DOHH2 (cell line): ENCODE data around the gene SLC25A28.

ENCODE experiments used
- H3F3A ChIP-seq: fragments of 200-600 bp; sonication (generic), shearing (Covaris generic); 2 replicates; pipeline ENCODE4 v1.6.0; 2016; ENCODE audit warnings: antibody characterized with exemption, mild to moderate bottlenecking; ENCODE audit not compliant: control insufficient read depth, insufficient read depth
- H3K27ac ChIP-seq: fragments of 200-600 bp; sonication (generic); 2 replicates; pipeline ENCODE4 v1.5.1; 2014; ENCODE audit warnings: low read depth, mild to moderate bottlenecking, low read length, moderate library complexity
- H3K27me3 ChIP-seq: fragments of 200-600 bp; sonication (generic); 2 replicates; pipeline ENCODE4 v1.6.1; 2014; ENCODE audit warnings: mild to moderate bottlenecking, low read length, mixed read lengths; ENCODE audit not compliant: control insufficient read depth
- H3K36me3 ChIP-seq: fragments of 200-600 bp; sonication (generic); 2 replicates; pipeline ENCODE4 v1.6.1; 2014; ENCODE audit warnings: mild to moderate bottlenecking, low read length, moderate library complexity, mixed read lengths; ENCODE audit not compliant: control insufficient read depth
- H3K4me1 ChIP-seq: fragments of 200-600 bp; sonication (generic); 2 replicates; pipeline ENCODE4 v1.6.1; 2014; ENCODE audit warnings: mild to moderate bottlenecking, low read length, mixed read lengths; ENCODE audit not compliant: control insufficient read depth
- H3K4me2 ChIP-seq: fragments of 200-600 bp; sonication (generic); 2 replicates; pipeline ENCODE4 v1.6.0; 2014; ENCODE audit warnings: mild to moderate bottlenecking, low read length, moderate library complexity
- H3K4me3 ChIP-seq: fragments of 200-600 bp; sonication (generic); 2 replicates; pipeline ENCODE4 v1.5.1; 2014; ENCODE audit warnings: mild to moderate bottlenecking, low read length, mixed read lengths
- H3K79me2 ChIP-seq: fragments of 200-600 bp; sonication (generic); 2 replicates; pipeline ENCODE4 v1.6.1; 2014; ENCODE audit warnings: mild to moderate bottlenecking, low read length, mixed read lengths; ENCODE audit not compliant: control insufficient read depth
- H3K9me2 ChIP-seq: fragments of 200-600 bp; sonication (generic); replicated peaks from 2 replicates; pipeline ENCODE4 v1.6.1; 2014; ENCODE audit warnings: mild to moderate bottlenecking, low read length, mixed read lengths; ENCODE audit not compliant: control insufficient read depth
- H3K9me3 ChIP-seq: fragments of 200-600 bp; sonication (generic); 2 replicates; pipeline ENCODE4 v1.6.1; 2014; ENCODE audit warnings: antibody characterized with exemption, low read length, mixed read lengths; ENCODE audit not compliant: control insufficient read depth, insufficient read depth
- H4K20me1 ChIP-seq: fragments of 200-600 bp; sonication (generic); 2 replicates; pipeline ENCODE4 v1.6.0; 2014; ENCODE audit warnings: low read depth, mild to moderate bottlenecking, antibody characterized with exemption, low read length, moderate library complexity; ENCODE audit not compliant: control insufficient read depth, insufficient read depth
- EZH2phosphoT487 ChIP-seq: fragments of 200-600 bp; sonication (generic); IDR thresholded peaks from 2 replicates; pipeline ENCODE4 v1.6.1; 2017; ENCODE audit warnings: borderline replicate concordance, mild to moderate bottlenecking, antibody characterized with exemption, low read length, moderate library complexity, mixed read lengths
- TF ChIP-seq, protein P1 (sequence below): fragments of 200-600 bp; sonication (generic); IDR thresholded peaks from one replicate; pipeline ENCODE4 v1.5.1; 2014; ENCODE audit warnings: antibody characterized with exemption, mild to moderate bottlenecking, low read depth, low read length; ENCODE audit not compliant: poor library complexity, severe bottlenecking

SLC25A28 gene

DNA sequence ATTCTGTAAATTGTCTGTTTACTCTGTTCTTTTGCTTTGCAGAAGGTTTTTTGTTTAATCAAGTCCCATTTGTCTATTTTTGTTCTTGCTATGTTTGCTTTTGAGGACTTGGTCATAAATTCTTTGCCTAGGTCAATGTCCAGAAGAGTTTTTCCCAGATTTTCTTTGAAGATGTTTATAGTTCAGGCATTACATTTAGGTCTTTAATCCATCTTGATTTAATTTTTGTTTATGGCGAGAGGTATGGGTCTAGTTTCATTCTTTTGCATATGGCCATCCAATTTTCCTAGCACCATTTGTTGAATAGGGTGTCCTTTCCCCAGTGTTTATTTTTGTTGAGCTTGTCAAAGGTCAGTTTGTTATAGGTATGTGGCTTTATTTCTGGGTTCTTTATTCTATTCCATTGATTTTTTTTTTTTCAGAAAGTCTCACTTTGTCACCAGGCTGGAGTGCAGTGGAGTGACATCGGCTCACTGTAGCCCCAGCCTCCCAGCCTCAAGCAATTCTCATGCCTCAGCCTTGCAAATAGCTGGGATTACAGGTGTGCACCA, 27.4 kb upstream of the SLC25A28 start:
- H3K4me2 ChIP-seq = no peak overlapping the region

DNA sequence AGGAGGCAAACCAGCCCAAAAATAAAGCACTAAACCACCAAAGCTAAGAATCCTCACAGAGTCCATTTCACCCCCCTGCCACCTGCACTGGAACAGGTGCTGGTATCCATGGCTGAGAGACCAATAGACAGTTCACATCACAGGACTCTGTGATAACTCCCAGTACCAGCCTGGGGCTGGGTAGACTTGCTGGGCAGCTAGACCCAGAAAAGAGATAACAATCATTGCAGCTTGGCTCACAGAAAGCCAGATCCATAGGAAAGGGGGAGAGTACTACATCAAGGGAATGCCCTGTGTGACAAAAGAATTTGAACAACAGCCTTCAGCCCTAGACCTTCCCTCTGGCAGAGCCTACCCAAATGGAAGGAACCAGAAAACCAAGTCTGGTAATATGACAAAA, 13.6 kb upstream of the SLC25A28 start:
- TF ChIP-seq, protein P1, sequence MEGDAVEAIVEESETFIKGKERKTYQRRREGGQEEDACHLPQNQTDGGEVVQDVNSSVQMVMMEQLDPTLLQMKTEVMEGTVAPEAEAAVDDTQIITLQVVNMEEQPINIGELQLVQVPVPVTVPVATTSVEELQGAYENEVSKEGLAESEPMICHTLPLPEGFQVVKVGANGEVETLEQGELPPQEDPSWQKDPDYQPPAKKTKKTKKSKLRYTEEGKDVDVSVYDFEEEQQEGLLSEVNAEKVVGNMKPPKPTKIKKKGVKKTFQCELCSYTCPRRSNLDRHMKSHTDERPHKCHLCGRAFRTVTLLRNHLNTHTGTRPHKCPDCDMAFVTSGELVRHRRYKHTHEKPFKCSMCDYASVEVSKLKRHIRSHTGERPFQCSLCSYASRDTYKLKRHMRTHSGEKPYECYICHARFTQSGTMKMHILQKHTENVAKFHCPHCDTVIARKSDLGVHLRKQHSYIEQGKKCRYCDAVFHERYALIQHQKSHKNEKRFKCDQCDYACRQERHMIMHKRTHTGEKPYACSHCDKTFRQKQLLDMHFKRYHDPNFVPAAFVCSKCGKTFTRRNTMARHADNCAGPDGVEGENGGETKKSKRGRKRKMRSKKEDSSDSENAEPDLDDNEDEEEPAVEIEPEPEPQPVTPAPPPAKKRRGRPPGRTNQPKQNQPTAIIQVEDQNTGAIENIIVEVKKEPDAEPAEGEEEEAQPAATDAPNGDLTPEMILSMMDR = no peak
- TF ChIP-seq EZH2phosphoT487 = no peak
- Histone ChIP-seq H3K4me1 (no peaks in the 10 kb centered on the region), H3K27me3 (0 out of 2 replicates have a peak, but pooled peaks cover 3% of the 10 kb centered on the region), H3F3A (no peaks in the 10 kb centered on the region), H3K79me2 (no peaks in the 10 kb centered on the region), H3K4me3 (no peak overlapping the region), H3K4me2 (no peak overlapping the region), H3K9me2 (no peaks in the 10 kb centered on the region), H3K27ac (no peak overlapping the region), H4K20me1 (no peaks in the 10 kb centered on the region), H3K36me3 (no peaks in the 10 kb centered on the region), H3K9me3 (no peaks in the 10 kb centered on the region)

More for the DNA sequence above, 27.4 kb upstream of the SLC25A28 start:
- Histone ChIP-seq H3K27me3 (peaks cover 15% of the 10 kb centered on the region), H3K36me3 (no peaks in the 10 kb centered on the region), H3K9me3 (no peaks in the 10 kb centered on the region), H3K9me2 (no peaks in the 10 kb centered on the region), H3F3A (no peaks in the 10 kb centered on the region), H3K4me1 (no peaks in the 10 kb centered on the region), H3K4me3 (no peak overlapping the region), H3K27ac (no peak overlapping the region), H4K20me1 (no peaks in the 10 kb centered on the region), H3K79me2 (no peaks in the 10 kb centered on the region)
- TF ChIP-seq EZH2phosphoT487 = no peak

DNA sequence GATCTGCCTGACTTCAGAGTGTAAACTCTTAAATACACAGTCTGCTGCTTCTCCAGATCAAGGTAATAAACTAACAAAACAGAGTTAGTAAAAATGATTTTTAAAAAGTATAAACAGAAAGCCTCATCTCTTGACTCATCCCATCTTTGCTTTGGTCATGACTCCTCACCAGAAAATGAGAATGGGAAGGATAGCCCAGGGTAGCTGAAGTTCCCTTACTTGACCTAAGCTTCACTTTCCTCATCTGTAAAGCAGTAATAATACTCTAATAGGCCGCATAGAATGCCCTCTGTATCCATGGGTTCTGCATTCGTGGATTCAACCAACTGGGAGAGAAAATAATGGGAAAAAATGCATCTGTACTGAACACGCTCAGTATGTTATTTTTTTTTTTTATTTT, 11.3 kb upstream of the SLC25A28 start:
- Histone ChIP-seq H3K4me1 (no peaks in the 10 kb centered on the region), H3K36me3 (no peaks in the 10 kb centered on the region), H4K20me1 (no peaks in the 10 kb centered on the region), H3F3A (no peaks in the 10 kb centered on the region), H3K27ac (no peak overlapping the region), H3K4me3 (no peak overlapping the region), H3K79me2 (no peaks in the 10 kb centered on the region), H3K9me3 (no peaks in the 10 kb centered on the region), H3K4me2 (no peak overlapping the region), H3K27me3 (0 out of 2 replicates have a peak, but pooled peaks cover 3% of the 10 kb centered on the region), H3K9me2 (no peaks in the 10 kb centered on the region)
- TF ChIP-seq, protein P1 = no peak
- no peak for TF ChIP-seq EZH2phosphoT487

DNA sequence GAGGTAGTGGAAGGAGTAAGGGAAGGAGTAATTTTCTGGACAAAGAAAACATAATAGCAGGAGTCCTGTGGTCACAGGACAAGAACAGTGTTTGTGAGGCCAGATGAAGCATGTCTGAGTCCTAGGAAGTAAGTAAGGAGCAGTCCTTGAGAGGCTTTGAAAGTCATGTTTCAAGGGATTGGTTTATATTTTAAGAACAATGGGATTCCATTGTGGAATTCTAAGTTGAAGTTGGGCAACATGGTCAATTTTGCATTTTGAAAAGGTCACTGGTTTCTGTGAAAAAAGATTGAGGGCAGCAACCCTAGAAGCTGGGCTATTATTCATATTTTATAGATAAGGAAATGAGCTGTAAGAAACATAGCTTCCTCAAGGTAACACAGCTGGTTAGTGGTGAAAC, 10.8 kb upstream of the SLC25A28 start:
- Histone ChIP-seq H3F3A (no peaks in the 10 kb centered on the region), H3K27me3 (0 out of 2 replicates have a peak, but pooled peaks cover 3% of the 10 kb centered on the region), H3K9me2 (no peaks in the 10 kb centered on the region), H3K4me2 (no peak overlapping the region), H3K36me3 (no peaks in the 10 kb centered on the region), H3K4me3 (no peak overlapping the region), H3K79me2 (no peaks in the 10 kb centered on the region), H3K4me1 (no peaks in the 10 kb centered on the region), H3K27ac (no peak overlapping the region), H4K20me1 (no peaks in the 10 kb centered on the region), H3K9me3 (no peaks in the 10 kb centered on the region)
- TF ChIP-seq EZH2phosphoT487 = no peak
- TF ChIP-seq, protein P1 = no peak
